ENCODE data around the gene TBXT. TPM values are rescaled to one million over a fixed set of nuclear protein-coding genes. Genes with fewer than 3 reads are reported as not detected.

TBXT gene
- total RNA-seq, 1 donor from 2014 or later: 0.24 TPM

DNA sequence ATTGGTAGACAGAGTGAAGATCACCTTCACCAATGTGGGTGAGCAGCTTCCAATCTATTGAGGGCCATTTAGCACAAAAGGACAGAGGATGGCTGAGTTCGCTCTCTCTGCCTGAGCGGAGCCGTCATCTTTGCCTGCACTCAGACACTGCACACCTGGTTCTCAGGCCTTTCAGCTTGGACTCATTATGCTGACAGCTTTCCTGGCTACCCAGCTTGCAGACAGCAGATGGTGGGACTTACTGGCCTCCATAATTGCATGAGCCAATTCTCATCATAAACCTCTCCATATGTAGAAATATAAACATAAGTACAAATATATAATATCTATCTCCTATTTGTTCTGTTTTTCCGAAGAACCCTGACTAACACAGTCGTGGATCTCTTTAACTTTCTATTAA lies 13.7 kb downstream of the TBXT start:
- Mint-ChIP-seq H3K9me3 (peaks cover 5% of the 10 kb centered on the region), H3K27me3 (peaks cover 14% of the 10 kb centered on the region), H3K4me3 (no peak overlapping the region), H3K27ac (no peak overlapping the region), H3K36me3 (ENCODE audit: low read depth) (no peaks in the 10 kb centered on the region), H3K4me1 (peaks cover 3% of the 10 kb centered on the region)
- DNase-seq (no peak), ATAC-seq (ENCODE audit: low read depth) (no peak)
- TF ChIP-seq, protein P1, sequence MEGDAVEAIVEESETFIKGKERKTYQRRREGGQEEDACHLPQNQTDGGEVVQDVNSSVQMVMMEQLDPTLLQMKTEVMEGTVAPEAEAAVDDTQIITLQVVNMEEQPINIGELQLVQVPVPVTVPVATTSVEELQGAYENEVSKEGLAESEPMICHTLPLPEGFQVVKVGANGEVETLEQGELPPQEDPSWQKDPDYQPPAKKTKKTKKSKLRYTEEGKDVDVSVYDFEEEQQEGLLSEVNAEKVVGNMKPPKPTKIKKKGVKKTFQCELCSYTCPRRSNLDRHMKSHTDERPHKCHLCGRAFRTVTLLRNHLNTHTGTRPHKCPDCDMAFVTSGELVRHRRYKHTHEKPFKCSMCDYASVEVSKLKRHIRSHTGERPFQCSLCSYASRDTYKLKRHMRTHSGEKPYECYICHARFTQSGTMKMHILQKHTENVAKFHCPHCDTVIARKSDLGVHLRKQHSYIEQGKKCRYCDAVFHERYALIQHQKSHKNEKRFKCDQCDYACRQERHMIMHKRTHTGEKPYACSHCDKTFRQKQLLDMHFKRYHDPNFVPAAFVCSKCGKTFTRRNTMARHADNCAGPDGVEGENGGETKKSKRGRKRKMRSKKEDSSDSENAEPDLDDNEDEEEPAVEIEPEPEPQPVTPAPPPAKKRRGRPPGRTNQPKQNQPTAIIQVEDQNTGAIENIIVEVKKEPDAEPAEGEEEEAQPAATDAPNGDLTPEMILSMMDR (IDR thresholded peaks at IDR 0.05): no peak
- intact Hi-C loops (cut with micrococcal nuclease): no loop called here
- POLR2A ChIA-PET: no interaction called here
- CTCF ChIA-PET: no interaction called here

DNA sequence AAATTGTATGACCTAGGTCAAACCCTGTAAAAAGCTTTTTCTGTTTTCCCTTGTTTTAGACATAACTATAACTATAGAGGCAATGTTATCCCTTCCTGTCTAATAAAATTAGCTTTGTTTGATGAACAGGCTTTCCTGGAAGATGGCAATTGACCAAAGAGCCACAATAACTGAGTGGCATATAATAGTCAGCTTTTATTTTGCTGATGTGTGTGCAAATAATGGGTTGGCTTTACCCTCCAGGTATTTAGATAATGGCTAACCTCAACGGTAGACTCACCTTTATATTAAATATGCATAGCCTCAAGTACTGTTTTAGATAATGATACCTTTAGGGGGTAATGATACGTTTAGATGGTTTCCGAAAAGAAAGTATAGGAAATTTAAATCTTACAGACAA lies 15.0 kb downstream of the TBXT start:
- DNase-seq (no peak), ATAC-seq (ENCODE audit: low read depth) (no peak)
- H3K27ac Mint-ChIP-seq: no peak overlapping the region
- CTCF ChIA-PET: no interaction called here
- peaks cover 2% of the 10 kb centered on the region for H3K4me1 Mint-ChIP-seq
- H3K4me3 Mint-ChIP-seq: no peak overlapping the region
- POLR2A ChIA-PET: no interaction called here
- H3K36me3 Mint-ChIP-seq (ENCODE audit: low read depth): no peaks in the 10 kb centered on the region
- TF ChIP-seq, protein P1 (IDR thresholded peaks at IDR 0.05): no peak
- intact Hi-C loops (cut with micrococcal nuclease): no loop called here
- peaks cover 5% of the 10 kb centered on the region for H3K9me3 Mint-ChIP-seq
- H3K27me3 Mint-ChIP-seq: peaks cover 15% of the 10 kb centered on the region

DNA sequence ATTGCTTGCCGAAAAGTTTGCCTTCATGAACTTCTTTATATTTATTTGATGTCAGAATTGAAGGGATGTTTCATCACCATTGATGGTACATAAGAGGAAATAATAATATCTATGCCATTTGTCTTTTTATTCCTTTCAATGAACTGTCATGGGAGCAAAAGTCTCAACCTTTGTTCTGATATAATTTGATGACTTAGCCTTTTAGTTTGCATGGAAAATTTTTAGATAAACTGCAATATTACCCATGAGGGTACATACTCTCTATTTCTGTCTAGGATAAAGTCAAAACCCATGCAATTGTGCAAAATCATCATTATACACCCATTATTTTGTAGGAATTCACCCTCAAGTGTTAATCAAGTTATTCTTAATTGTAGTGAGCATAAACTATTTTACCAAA lies 15.9 kb downstream of the TBXT start:
- H3K9me3 Mint-ChIP-seq: peaks cover 5% of the 10 kb centered on the region
- ChIA-PET POLR2A (no interaction called here), CTCF (no interaction called here)
- intact Hi-C loops (cut with micrococcal nuclease): no loop called here
- peaks cover 13% of the 10 kb centered on the region for H3K27me3 Mint-ChIP-seq
- ATAC-seq (ENCODE audit: low read depth): no peak
- H3K27ac Mint-ChIP-seq: no peak overlapping the region
- TF ChIP-seq, protein P1 (IDR thresholded peaks at IDR 0.05): no peak
- no peaks in the 10 kb centered on the region for H3K36me3 Mint-ChIP-seq (ENCODE audit: low read depth)
- no peaks in the 10 kb centered on the region for H3K4me1 Mint-ChIP-seq
- DNase-seq: no peak
- no peak overlapping the region for H3K4me3 Mint-ChIP-seq

DNA sequence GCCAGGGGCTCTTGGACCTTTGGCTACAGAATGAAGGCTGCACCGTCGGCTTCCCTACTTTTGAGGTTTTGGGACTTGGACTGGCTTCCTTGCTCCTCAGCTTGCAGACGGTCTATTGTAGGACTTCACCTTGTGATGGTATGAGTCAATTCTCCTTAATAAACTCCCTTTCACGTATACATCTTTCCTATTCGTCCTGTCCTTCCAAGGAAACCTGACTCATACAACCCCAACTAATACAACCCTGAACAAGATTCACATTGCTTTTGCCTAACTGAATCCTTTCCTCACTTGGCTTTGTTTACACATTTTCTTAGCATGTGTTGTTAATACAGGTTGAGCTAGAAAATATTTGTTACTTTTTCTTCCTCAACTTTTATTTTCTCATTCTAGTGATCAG lies 21.9 kb downstream of the TBXT start:
- no peak for DNase-seq
- intact Hi-C loops (cut with micrococcal nuclease): no loop called here
- TF ChIP-seq, protein P1 (IDR thresholded peaks at IDR 0.05): no peak

DNA sequence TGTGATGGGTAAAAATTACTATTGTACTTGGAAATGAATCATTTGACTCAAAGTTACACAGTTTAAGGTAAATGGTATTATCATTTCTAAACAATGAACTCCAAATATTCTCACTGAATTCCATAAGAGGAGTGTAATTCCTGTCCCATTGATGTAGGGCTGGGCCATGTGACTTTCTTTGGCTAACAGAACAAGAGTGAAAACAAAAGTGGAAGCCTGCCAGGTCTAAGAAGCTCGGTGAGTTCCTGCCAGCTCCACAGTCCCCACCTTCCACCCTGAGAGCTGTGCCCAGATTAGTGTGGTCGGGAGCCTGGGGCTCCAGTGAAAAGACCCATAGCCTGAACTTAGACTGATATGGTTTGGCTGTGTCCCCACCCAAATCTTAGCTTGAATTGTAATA lies 24.6 kb downstream of the TBXT start:
- ATAC-seq (ENCODE audit: low read depth) (no peak), DNase-seq (no peak)
- intact Hi-C loops (cut with micrococcal nuclease): no loop called here
- H3K27ac Mint-ChIP-seq: no peak overlapping the region
- peaks cover 15% of the 10 kb centered on the region for H3K27me3 Mint-ChIP-seq
- peaks cover 3% of the 10 kb centered on the region for H3K9me3 Mint-ChIP-seq
- TF ChIP-seq, protein P1 (IDR thresholded peaks at IDR 0.05): no peak
- H3K4me1 Mint-ChIP-seq: no peaks in the 10 kb centered on the region
- POLR2A ChIA-PET: no interaction called here
- no peak overlapping the region for H3K4me3 Mint-ChIP-seq
- CTCF ChIA-PET: no interaction called here
- no peaks in the 10 kb centered on the region for H3K36me3 Mint-ChIP-seq (ENCODE audit: low read depth)

More for the DNA sequence above, 21.9 kb downstream of the TBXT start:
- Mint-ChIP-seq H3K9me3 (no peaks in the 10 kb centered on the region), H3K36me3 (ENCODE audit: low read depth) (no peaks in the 10 kb centered on the region), H3K27me3 (peaks cover 17% of the 10 kb centered on the region), H3K4me1 (no peaks in the 10 kb centered on the region), H3K4me3 (no peak overlapping the region), H3K27ac (no peak overlapping the region)
- ATAC-seq (ENCODE audit: low read depth): no peak
- CTCF ChIA-PET: no interaction called here
- POLR2A ChIA-PET: no interaction called here

Data from activated B cell treated with CpG ODN at 0.5 μM for 24 hours (primary cell).